GM21723 (cell line): ENCODE data around the gene CCL16.

Experiments used
- ATAC-seq: cut with Tn5 transposase; IDR thresholded peaks from one replicate; pipeline ENCODE4 v1.9.1; 2021; ENCODE audit warnings: mild to moderate bottlenecking, moderate library complexity; ENCODE audit not compliant: unreplicated experiment

The CCL16 gene

DNA sequence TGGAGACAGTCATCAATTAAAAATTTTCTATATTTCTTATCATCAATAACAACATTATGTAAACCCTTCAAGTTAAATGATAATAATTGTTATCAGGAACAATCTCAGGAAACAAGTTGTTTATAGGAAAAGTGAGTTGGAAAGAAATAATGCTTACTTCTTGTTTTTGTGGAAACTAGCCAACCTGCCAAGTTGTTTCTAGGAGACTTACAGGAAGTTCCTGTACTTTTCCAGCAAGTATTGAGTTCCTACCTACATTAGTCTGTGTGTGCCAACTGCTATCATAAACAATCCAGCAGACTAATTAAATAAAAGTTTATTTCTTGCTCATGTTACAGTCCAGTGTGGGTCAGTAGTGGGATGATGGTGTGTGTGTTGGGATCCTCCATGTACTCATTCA is 6.9 kb upstream of the CCL16 start:
- ATAC-seq, result no peak

DNA sequence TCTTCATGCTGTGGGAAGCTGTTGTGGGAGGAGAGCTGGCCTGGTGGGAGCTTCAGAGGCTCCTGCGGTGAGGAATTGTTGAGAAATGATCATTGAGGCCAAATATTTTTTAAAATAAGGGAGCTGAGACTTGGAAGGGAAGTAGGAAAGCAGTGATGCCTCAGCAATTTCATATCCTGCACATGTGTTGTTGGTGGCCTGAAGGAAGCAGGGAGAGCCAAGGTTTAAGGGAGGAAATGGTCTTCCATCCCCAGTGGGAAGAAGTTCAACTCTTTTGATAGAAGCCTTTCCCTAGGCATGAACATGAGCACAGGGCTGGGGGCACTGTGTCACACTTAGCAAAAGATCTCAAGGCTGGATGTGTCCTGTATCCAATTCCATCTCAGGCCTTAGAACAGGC is 5.3 kb upstream of the CCL16 start, which contains the start of gene CCL14:
CCL14 (minus strand) TSS at position 87 of the 400 bp plus-strand sequence; CDS start at position 7, 80 bp downstream.
- ATAC-seq, result no peak

- no peak for ATAC-seq
Observed at GRCh38 chr17:35984140-35984539, 2.8 kb upstream of the CCL16 start.

GRCh38 chr17:35982409-35983191 is 1.3 kb upstream of the CCL16 start:
- no peak for ATAC-seq

GRCh38 chr17:35981908-35982330 is 622 bp upstream of the CCL16 start:
- ATAC-seq, result no peak

DNA sequence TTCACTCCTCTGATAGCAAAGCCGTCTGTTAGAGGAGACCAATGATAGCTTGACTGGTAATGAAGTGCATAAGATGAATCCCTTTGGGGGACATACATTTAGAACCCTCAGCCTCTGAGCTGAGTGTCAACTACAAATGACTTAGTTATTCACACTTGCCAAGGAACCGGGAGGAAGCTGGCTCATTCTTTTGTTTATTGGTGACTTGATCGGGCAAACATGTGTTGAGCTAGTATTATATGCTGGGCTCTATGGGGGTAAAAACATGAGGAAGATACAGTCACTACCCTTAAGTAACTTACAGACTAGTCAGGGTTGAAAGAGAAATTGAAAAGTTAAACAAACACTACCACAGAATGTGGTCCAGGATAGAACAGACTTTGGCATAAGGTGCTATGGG is 3.0 kb downstream of the CCL16 start:
- no peak for ATAC-seq

DNA sequence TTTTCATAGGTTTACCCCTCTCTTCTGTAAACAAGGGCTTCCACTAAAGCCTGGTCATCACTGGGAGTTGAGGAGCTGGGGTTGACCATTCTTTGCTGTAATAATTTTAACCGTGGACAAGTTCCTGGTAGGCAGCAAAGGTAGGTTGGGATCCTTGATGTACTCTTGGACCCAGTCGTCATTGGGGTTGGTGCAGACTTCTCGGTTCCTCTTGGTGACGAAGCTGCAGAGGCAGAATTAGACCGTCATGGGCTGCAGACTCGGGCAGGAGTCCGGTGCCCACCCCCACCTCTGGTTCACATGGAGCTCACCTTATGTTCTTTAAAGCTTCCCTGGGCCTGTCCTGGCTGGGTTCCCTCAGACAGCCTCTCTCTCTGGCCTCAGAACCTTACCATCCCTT is 3.8 kb downstream of the CCL16 start:
- ATAC-seq, result no peak

DNA sequence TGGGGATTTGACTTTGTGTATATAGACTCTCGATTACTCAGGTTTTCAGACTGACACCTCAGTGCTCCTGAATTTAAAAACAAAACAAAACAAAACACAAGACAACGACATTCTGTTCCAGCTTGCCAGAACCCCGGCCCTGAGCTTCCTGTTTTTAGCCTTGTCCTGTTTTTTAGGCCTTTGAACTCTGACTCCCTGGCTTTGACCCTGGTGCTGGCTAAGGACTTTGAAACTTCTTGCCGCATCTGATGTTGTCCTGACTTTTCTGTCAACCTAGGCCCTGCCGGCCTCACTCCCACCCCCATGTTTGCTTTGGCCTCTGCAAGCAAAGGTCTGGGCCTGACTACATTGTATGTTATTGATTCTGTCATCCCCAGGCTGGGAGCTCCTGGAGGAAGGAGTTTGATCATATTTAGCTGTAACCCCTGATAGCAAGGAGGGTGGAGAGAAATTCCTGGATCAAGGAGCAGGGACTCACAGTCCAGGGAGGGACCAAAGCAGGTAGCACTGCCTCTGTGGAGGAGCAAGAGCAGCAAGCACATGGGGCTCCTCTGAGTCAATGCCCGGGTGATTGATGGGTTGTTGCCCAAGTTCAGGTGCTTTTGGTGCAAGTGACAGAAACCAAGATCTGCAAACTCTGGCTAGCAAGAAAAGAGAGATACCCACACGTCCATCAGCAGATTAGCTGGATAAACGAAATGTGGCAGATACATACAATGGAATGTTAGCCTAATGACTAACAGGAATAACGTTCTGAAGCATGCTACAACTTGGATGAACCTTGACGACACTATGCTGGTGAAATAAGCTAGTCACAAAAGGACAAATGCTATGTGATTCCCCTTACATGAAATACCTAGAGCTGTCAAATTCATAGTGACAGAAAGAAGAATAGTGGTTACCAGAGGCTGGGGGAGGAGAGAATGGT is 7.7 kb downstream of the CCL16 start:
- ATAC-seq, result no peak

GRCh38 chr17:35972945-35973332 is 8.4 kb downstream of the CCL16 start:
- no peak for ATAC-seq

DNA sequence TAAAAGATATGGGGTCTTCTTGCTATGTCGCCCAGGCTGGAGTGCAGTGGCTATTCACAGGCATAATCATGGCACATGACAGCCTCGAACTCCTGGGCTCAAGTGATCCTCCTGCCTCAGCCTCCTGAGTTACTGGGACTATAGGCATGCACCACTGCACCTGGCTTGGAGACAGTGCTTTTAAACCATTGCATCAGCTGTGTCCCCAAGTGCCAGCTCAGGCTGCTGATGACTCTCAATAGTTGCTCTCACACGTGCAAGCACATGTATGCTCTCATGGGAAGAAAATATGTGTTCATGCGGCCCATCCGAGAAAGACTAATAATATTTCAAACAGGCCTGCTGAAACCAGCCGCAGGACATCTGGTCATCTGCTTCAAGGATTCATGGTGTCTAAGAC is 8.8 kb downstream of the CCL16 start:
- no peak for ATAC-seq

DNA sequence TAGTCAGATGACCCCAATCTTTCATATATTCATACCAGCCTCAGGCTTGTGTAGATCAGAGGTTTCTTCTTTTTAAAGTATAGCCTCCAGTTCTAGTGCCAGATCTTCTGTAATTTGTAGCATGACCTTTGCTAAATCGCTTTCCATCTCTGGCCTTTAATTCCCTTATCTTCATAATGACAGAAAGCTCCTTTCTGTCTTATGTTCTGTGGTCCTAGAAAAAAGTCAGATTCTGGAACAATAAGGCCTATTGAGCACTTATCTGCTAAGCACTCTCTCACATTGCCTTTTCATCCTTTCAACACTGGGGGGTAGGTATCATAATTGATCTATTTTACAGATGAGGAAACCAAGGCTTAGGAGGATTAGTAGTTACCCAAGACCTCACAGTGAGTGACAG is 9.2 kb downstream of the CCL16 start:
- no peak for ATAC-seq

DNA sequence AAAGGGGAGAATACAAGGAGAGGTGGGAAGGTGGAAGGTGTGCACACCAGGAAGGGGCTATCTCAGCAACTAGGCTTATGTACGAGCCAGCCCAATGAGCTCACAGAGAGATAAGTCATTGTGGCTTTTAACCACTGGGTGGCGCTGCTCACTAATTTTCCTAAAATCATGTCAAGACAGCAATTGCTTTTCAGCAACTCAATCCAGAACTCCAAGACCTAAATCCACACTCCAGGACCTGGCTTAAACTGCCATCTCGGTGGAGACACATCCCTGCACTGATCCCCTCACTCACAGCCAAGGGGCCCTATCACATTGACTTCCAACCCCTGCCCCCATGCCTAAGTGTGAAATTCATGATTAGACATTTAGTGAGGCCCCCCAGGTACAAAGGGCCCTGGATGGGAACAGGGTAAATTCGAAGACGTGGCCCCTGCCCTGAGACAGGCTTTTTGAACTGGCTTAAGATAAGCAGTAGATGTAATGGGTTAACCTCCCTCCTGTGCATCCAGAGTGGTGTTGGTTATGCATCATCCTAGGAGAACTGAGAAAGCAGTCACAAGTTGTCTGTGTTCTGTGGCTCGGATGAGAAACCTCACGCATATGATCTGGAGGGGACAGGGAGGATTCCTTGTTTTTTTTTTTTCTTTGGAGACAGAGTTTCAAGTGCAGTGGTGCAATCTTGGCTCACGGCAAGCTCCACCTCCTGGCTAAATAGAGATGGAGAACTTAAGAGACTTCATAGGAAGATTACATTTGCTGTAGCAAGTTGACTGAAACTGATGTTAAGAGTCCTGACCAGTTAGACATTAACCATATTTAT is 11.5 kb downstream of the CCL16 start:
- ATAC-seq, result no peak

DNA sequence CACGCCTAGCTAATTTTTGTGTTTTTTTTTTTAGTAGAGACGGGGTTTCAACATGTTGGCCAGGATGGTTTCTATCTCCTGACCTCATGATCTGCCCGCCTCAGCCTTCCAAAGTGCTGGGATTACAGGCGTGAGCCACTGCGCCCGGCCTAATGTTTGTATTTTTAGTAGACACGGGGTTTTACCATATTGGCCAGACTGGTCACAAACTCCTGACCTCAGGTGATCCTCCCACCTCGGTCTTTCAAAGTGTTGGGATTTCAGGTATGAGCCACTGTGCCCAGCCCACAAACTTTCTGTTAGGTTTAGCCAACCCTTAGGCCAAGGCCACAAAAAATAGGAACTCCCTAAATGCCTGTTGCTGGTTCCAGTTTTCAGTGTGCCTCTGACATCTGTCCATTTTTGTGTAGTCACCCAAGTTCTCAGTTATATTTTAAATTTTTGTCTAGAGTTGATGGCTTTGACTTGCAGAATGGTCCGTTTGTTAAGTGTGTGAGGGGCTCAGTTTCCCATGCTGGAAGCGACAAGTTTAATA is 12.7 kb downstream of the CCL16 start:
- ATAC-seq, result no peak

DNA sequence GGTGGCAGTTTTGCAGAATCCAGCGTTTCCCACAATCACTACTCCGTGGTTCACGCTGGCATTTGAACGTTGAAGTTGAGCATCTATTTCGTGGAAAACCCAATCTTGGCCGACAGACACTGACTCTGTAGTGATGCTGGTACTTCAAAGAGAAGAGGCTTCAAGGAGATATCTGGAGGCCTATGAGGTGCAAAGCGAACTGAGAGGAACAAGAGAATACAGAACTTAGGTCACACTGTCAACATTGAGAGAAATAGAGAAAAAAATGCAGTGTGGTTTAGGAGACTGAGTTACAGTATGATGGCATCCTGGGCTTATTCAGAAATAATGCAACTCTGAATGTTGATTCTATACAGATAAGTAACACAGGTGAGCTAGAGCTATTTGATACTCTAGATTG is 16.0 kb downstream of the CCL16 start:
- ATAC-seq, result no peak

DNA sequence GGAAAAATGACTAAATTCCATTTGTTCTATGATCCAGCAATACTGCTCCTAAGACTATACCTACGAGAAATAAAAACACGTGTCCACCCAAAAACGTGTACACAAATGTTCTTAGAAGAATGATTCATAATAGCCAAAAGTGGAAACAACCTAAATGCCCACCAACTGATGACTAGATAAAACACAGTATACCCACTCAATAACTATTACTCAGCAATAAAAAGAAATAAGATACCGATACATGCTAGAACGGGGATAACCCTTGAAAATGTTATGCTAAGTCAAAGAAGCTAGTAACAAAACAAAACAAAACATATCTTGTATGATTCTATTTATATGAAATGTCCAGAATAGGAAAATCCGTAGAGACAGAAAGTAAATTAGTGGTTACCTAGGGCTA is 17.6 kb downstream of the CCL16 start:
- no peak for ATAC-seq

DNA sequence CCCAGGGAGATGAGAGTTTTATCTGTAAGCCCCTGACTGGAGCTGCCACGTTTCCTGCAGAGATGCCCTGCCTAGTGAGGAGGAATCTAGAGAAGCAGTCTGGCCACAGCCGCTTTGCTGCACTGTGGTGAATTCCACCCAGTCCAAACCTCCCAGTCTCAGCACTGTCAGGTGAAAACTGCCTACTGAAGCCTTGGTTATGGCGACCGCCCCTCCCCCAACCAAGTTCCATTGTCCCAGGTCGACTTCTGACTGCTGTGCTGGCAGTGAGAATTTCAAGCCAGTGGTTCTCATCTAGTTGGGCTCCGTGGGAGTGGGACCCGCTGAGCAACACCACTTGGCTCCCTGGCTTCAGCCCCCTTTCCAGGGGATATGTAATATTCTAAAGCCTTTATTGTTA is 27.6 kb downstream of the CCL16 start:
- ATAC-seq, result no peak

- no peak for ATAC-seq
Observed at GRCh38 chr17:35949401-35949800, 31.9 kb downstream of the CCL16 start.

- no peak for ATAC-seq
Observed at GRCh38 chr17:35948092-35948491, 33.2 kb downstream of the CCL16 start.

- no peak for ATAC-seq
Observed at GRCh38 chr17:35947156-35947585, 34.1 kb downstream of the CCL16 start.

- no peak for ATAC-seq
Observed at GRCh38 chr17:35944151-35944550, 37.1 kb downstream of the CCL16 start.

- ATAC-seq, result no peak
Observed at GRCh38 chr17:35943537-35943936, 37.8 kb downstream of the CCL16 start, which contains the start of gene LYZL6. Gene LYZL6 (minus strand): TSS chr17:35943713. CDS start chr17:35939356, 4,357 bp downstream.
